B cell (primary cell): ENCODE measurements around the gene AMTN. TPM values are rescaled to one million over a fixed set of nuclear protein-coding genes. Genes with fewer than 3 reads are reported as not detected.

Source experiments
- ATAC-seq: fragments of 200-7000 bp; cut with Tn5 transposase; one replicate; pipeline ENCODE4 v1.10.0; 2021; ENCODE audit warnings: low read depth, mild to moderate bottlenecking, moderate number of reproducible peaks, moderate library complexity
- CTCF ChIA-PET: fragments of 350-600 bp; sonication (Branson Sonifier 250); formaldehyde crosslinking; loops from one replicate; lab custom pipeline; 2021; ENCODE audit warnings: antibody characterized with exemption, inconsistent platforms; lab: Charles Lee
- POLR2A ChIA-PET: fragments of 350-600 bp; sonication (Branson Sonifier 250); formaldehyde crosslinking; loops from one replicate; lab custom pipeline; 2021; ENCODE audit warnings: antibody characterized with exemption; lab: Charles Lee
- DNase-seq: peaks from one replicate; pipeline ENCODE4 v3.0.0; 2013
- H2AFZ ChIP-seq: 2 replicates; pipeline ENCODE4 v1.6.1; 2012; ENCODE audit warnings: mild to moderate bottlenecking, low read depth, low read length; ENCODE audit not compliant: insufficient read depth, poor library complexity, severe bottlenecking
- H3K27ac ChIP-seq, 2 donors: 1 replicate in 1 of 2; 2 replicates in 1 of 2; pipeline ENCODE4 v1.5.1; 2012 to 2013; ENCODE audit warnings: low read length in 2 of 2, mild to moderate bottlenecking in 2 of 2, moderate library complexity in 1 of 2
- H3K27me3 ChIP-seq, 4 experiments: fragments of 200-600 bp in 1 of 4; sonication (generic) in 1 of 4; replicated peaks in 1 of 4; 1 replicate in 2 of 4; 2 replicates in 2 of 4; pipeline versions ENCODE4 v1.6.1 to v1.7.0; 2013 to 2016; ENCODE audit warnings: low read length in 3 of 4, mild to moderate bottlenecking in 2 of 4, mixed read lengths in 1 of 4, moderate library complexity in 1 of 4; ENCODE audit not compliant: insufficient read depth in 4 of 4, control insufficient read depth in 3 of 4; ENCODE audit errors: control extremely low read depth in 1 of 4
- H3K36me3 ChIP-seq, 2 experiments: replicated peaks in 1 of 2; 1 replicate in 1 of 2; 2 replicates in 1 of 2; pipeline versions ENCODE4 v1.6.1 to v1.7.1; 2013; ENCODE audit warnings: low read length in 1 of 2; ENCODE audit not compliant: insufficient read depth in 2 of 2, control insufficient read depth in 1 of 2; ENCODE audit errors: control extremely low read depth in 1 of 2, extremely low read depth in 1 of 2
- H3K4me1 ChIP-seq, 2 donors: fragments of 200-600 bp in 1 of 2; sonication (generic) in 1 of 2; 1 replicate in 1 of 2; 2 replicates in 1 of 2; pipeline versions ENCODE4 v1.5.1 to v1.6.1; 2013 to 2017; ENCODE audit warnings: low read length in 2 of 2; ENCODE audit not compliant: control insufficient read depth in 2 of 2, insufficient read depth in 2 of 2
- H3K4me2 ChIP-seq: replicated peaks from 2 replicates; pipeline ENCODE3; 2012; ENCODE audit warnings: mild to moderate bottlenecking, low read depth, low read length; ENCODE audit not compliant: poor library complexity, severe bottlenecking
- H3K4me3 ChIP-seq, 5 experiments: fragments of 200-600 bp in 1 of 5; sonication (generic) in 1 of 5; 1 replicate in 3 of 5; 2 replicates in 2 of 5; pipeline versions ENCODE4 v1.5.1 to v1.7.0; 2011 to 2016; ENCODE audit warnings: low read length in 4 of 5, mild to moderate bottlenecking in 4 of 5, low read depth in 2 of 5, control low read depth in 1 of 5, moderate library complexity in 1 of 5; ENCODE audit not compliant: insufficient read depth in 1 of 5; ENCODE audit errors: control extremely low read depth in 1 of 5, extremely low read depth in 1 of 5
- H3K79me2 ChIP-seq: fragments of 200-600 bp; sonication (generic); one replicate; pipeline ENCODE4 v1.6.0; 2016; ENCODE audit warnings: low read length; ENCODE audit not compliant: control insufficient read depth, insufficient read depth
- H3K9ac ChIP-seq: fragments of 200-600 bp; sonication (generic); 2 replicates; pipeline ENCODE4 v1.6.1; 2017; ENCODE audit warnings: mild to moderate bottlenecking, low read length, moderate library complexity
- H3K9me3 ChIP-seq, 3 donors: one replicate each; pipeline versions ENCODE4 v1.6.1 to v1.7.1; 2013; ENCODE audit warnings: low read length in 2 of 3; ENCODE audit not compliant: control insufficient read depth in 2 of 3, insufficient read depth in 1 of 3; ENCODE audit errors: control extremely low read depth in 1 of 3
- H4K20me1 ChIP-seq: 2 replicates; pipeline ENCODE4 v1.6.0; 2012; ENCODE audit warnings: mild to moderate bottlenecking, low read length; ENCODE audit not compliant: insufficient read depth, control insufficient read depth, poor library complexity, severe bottlenecking
- H3K27ac Mint-ChIP-seq: one replicate; pipeline ENCODE4 v1.8.0; 2021; ENCODE audit warnings: mixed read lengths
- H3K27me3 Mint-ChIP-seq: one replicate; pipeline ENCODE4 v1.8.0; 2021; ENCODE audit warnings: mixed read lengths
- H3K4me1 Mint-ChIP-seq: one replicate; pipeline ENCODE4 v1.8.0; 2021; ENCODE audit warnings: mixed read lengths
- H3K4me3 Mint-ChIP-seq: one replicate; pipeline ENCODE4 v1.8.0; 2021; ENCODE audit warnings: mixed read lengths
- H3K9me3 Mint-ChIP-seq: one replicate; pipeline ENCODE4 v1.8.0; 2022; ENCODE audit warnings: mixed read lengths; ENCODE audit not compliant: insufficient read depth
- CTCF ChIP-seq: fragments of 200-600 bp; IDR thresholded peaks from one replicate; pipeline ENCODE4 v1.8.0; 2022; ENCODE audit warnings: antibody characterized with exemption, mild to moderate bottlenecking
- EZH2 ChIP-seq: IDR thresholded peaks from 2 replicates; pipeline ENCODE4 v1.6.1; 2012; ENCODE audit warnings: borderline replicate concordance, low read depth, mild to moderate bottlenecking, moderate library complexity, low read length; ENCODE audit not compliant: insufficient read depth, poor library complexity, severe bottlenecking
- WGBS: methylation state at CpG from one replicate; pipeline ENCODE4 v1.1.5; 2013; ENCODE audit warnings: missing lambda C conversion rate; ENCODE audit not compliant: insufficient coverage; 5-methylcytosine and 5-hydroxymethylcytosine counted together
- intact Hi-C: fragments of 100-400 bp; cut with micrococcal nuclease; formaldehyde crosslinking; loops from one replicate; pipeline ENCODE4 v1.10.0; 2022
- polyA plus RNA-seq: library from polyadenylated mRNA; depleted of rRNA; stranded (reverse); fragments of >200 nt; gene quantifications from 2 replicates; pipeline ENCODE4 v1.2.3, GENCODE V29; 2012
- total RNA-seq, 2 donors: library from RNA; stranded (reverse); fragments of 120-200 nt in 1 of 2; gene quantifications; 1 replicate in 1 of 2; 2 replicates in 1 of 2; pipeline versions ENCODE4 v1.2.3 to v1.2.4, GENCODE V29; 2013 to 2022

AMTN gene
- total and polyA plus RNA-seq, 2 donors (not counting 1 experiment from before 2014, with no cell fraction given), result not detected

- Histone ChIP-seq H3K79me2 (no peaks in the 10 kb centered on the region), H3K9ac (no peak overlapping the region), H3K27me3 (no peaks in the 10 kb centered on the region), H3K4me3 (no peak overlapping the region), H3K27ac (no peak overlapping the region), H2AFZ (no peak overlapping the region), H3K4me1 (no peaks in the 10 kb centered on the region), H3K36me3 (no peaks in the 10 kb centered on the region), H3K9me3 (no peaks in the 10 kb centered on the region), H3K4me2 (no peak overlapping the region), H4K20me1 (no peaks in the 10 kb centered on the region)
- ChIA-PET POLR2A (no interaction called here), CTCF (no interaction called here)
- H3K27me3 Mint-ChIP-seq, result no peaks in the 10 kb centered on the region
- H3K27ac Mint-ChIP-seq, result no peak overlapping the region
- H3K4me1 Mint-ChIP-seq, result no peaks in the 10 kb centered on the region
- H3K9me3 Mint-ChIP-seq, result peaks cover 2% of the 10 kb centered on the region
- 94% methylated on average over 4 of the region's 4 CpGs for WGBS
- ATAC-seq (no peak), DNase-seq (no peak)
- intact Hi-C loops, result no loop called here
- no peak overlapping the region for H3K4me3 Mint-ChIP-seq
- TF ChIP-seq CTCF, result no peak
- TF ChIP-seq EZH2, result no peak
Measured at GRCh38 chr4:70473679-70474078, 44.7 kb upstream of the AMTN start.

- no peaks in the 10 kb centered on the region for H3K9me3 ChIP-seq
- H3K9ac ChIP-seq, result no peak overlapping the region
- H3K4me1 Mint-ChIP-seq, result no peaks in the 10 kb centered on the region
- H3K27ac ChIP-seq, result no peak overlapping the region
- H3K4me3 ChIP-seq, result no peak overlapping the region
- no peak overlapping the region for H2AFZ ChIP-seq
- H3K27me3 ChIP-seq, result peaks cover 0 to 4% (median under 1%) of the 10 kb centered on the region in 4 experiments
- no CpG with 5 or more reads among the region's 3 CpGs for WGBS
- H3K27me3 Mint-ChIP-seq, result peaks cover 6% of the 10 kb centered on the region
- POLR2A ChIA-PET, result no interaction called here
- TF ChIP-seq CTCF (no peak), EZH2 (no peak)
- H3K4me3 Mint-ChIP-seq, result no peak overlapping the region
- no peaks in the 10 kb centered on the region for H4K20me1 ChIP-seq
- no peaks in the 10 kb centered on the region for H3K36me3 ChIP-seq
- H3K27ac Mint-ChIP-seq, result no peak overlapping the region
- no peak overlapping the region for H3K4me2 ChIP-seq
- H3K79me2 ChIP-seq, result no peaks in the 10 kb centered on the region
- intact Hi-C loops, result no loop called here
- DNase-seq (no peak), ATAC-seq (no peak)
- no peaks in the 10 kb centered on the region for H3K4me1 ChIP-seq
- H3K9me3 Mint-ChIP-seq, result no peaks in the 10 kb centered on the region
- CTCF ChIA-PET, result no interaction called here
Measured at GRCh38 chr4:70488748-70489147, 29.6 kb upstream of the AMTN start.
